Measurements from ENCODE around the gene CLDN17.

CLDN17 gene

GRCh38 chr21:30166705-30167104, at the start of gene CLDN17:
CLDN17 (minus strand) TSS chr21:30166805; CDS start chr21:30166617, 188 bp downstream.
- no peak for DNase-seq (ENCODE audit: extremely low read depth, low read depth)
- no peak for TF ChIP-seq CTCF (IDR thresholded peaks at IDR 0.05; ENCODE audit: low read depth, low read length)

- TF ChIP-seq CTCF (IDR thresholded peaks at IDR 0.05; ENCODE audit: low read depth, low read length): no peak
- no peak for DNase-seq (ENCODE audit: extremely low read depth, low read depth)
Observed at GRCh38 chr21:30216041-30216723, 49.6 kb upstream of the CLDN17 start, which contains the start of gene CLDN8. CLDN8 (minus strand) TSS chr21:30216097; CDS start chr21:30215925, 172 bp downstream.

- no peak for DNase-seq (ENCODE audit: extremely low read depth, low read depth)
- no peak for TF ChIP-seq CTCF (IDR thresholded peaks at IDR 0.05; ENCODE audit: low read depth, low read length)
Observed at GRCh38 chr21:30211071-30211470, 44.5 kb upstream of the CLDN17 start.

GRCh38 chr21:30209601-30210000, 43.0 kb upstream of the CLDN17 start:
- no peak for DNase-seq (ENCODE audit: extremely low read depth, low read depth)
- TF ChIP-seq CTCF (IDR thresholded peaks at IDR 0.05; ENCODE audit: low read depth, low read length): no peak

GRCh38 chr21:30207252-30207579, 40.6 kb upstream of the CLDN17 start:
- TF ChIP-seq CTCF (IDR thresholded peaks at IDR 0.05; ENCODE audit: low read depth, low read length): no peak
- no peak for DNase-seq (ENCODE audit: extremely low read depth, low read depth)

- no peak for TF ChIP-seq CTCF (IDR thresholded peaks at IDR 0.05; ENCODE audit: low read depth, low read length)
- DNase-seq (ENCODE audit: extremely low read depth, low read depth): no peak
Observed at GRCh38 chr21:30206551-30207251, 40.1 kb upstream of the CLDN17 start.

- no peak for TF ChIP-seq CTCF (IDR thresholded peaks at IDR 0.05; ENCODE audit: low read depth, low read length)
- DNase-seq (ENCODE audit: extremely low read depth, low read depth): no peak
Observed at GRCh38 chr21:30200000-30200399, 33.4 kb upstream of the CLDN17 start.

Measured in AG09319 (cell line).